CD4-positive, alpha-beta T cell treated with Interleukin-15 for 4 hours (primary cell): ENCODE data around the gene CAMTA1.

ENCODE experiments used
- DNase-seq: peaks from one replicate; pipeline ENCODE4 v3.0.0-alpha.2; 2020; ENCODE audit warnings: low spot score

Gene CAMTA1

GRCh38 chr1:7477593-7477992 is 692.3 kb downstream of the CAMTA1 start:
- DNase-seq = no peak

DNA sequence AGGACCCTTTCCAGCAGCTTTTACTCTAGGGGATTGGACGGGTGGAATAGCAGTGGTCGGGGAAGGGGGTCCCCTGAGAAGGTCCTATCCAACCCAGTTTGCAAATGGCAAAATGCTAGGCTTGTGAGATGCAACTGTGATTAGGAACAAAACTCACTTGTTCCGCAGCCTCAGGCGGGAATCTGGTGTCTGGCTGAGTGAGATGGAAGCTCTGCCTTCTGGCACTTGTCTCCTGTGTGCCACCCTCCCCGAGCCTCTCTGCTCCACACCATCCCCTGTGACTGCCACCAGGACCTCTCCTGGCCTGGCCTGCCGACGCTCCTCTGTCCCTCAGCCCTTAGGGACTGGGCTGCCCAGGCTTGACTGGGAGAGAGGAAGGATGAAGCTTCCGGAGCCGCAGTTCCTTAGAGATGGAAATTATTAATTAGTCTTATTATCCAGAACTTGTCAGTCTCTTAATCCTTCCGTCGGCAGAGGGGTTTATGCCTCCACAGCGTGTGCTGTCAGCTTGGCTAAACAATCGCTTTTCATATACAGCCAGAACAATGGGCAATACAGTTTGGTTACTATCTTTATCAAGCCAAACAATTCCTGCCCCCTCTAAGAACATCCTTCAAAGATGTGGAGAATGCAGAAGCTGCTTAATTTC is 693.0 kb downstream of the CAMTA1 start:
- DNase-seq = no peak

GRCh38 chr1:7478809-7479499 is 693.7 kb downstream of the CAMTA1 start:
- DNase-seq = no peak

DNA sequence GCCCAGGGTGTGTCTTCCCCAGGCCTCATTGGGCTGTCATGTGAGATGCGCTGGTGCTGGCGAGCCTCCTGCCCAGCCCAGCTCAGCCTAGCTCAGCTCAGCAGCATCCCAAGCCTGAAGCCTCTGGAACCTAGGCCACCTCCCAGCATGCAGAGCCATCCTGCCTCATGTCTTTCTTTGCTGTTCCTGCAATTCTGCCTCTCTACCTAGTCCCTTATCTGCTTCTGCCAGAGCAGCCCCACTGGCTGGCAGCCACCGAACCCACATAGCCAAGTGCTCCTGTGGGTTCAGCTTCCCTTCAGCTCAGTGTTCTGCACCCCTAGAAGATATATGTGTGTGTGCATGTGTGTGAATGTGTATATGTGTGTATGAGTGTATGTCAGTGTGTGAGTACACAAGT is 694.3 kb downstream of the CAMTA1 start:
- DNase-seq = no peak

DNA sequence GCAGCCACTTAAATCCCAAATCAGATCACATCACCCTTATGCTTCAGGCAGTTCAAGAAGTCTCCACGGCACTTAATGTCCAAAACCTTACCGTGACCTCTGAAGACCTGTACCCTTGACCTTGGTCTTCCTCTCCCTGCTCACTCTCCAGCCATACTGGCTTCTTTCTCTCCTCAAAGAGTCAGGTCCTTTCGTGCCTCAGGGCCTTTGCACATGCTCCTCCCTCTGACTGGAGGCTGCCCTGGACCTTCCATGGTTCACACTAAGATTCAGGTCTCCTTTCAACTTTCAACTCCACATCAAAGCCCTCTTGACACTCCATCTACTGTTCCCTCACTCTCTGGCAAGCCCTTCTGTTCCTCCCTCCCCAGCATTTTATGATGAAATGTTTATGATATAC is 695.9 kb downstream of the CAMTA1 start:
- DNase-seq = no peak

DNA sequence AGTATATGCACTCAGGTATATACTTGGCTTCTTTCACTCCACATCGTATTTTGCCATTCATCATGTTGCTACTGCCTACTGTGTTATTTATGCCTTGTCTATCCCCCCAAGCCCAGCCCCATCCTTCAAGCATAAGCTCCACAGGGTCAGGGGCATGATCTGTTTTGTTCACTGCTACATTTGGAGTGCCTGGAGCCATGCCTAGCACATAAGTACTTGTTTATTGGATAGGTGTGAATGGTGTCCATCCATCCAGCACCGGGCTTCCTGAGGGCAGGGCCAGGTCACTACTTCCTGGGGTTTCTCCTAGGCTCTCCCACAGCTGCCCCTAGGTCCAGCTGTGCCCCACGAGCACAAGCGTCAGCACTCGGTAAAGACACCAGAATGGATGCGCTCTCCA is 696.8 kb downstream of the CAMTA1 start:
- DNase-seq = no peak

- DNase-seq = no peak
These were observed 697.7 kb downstream of the CAMTA1 start for GRCh38 chr1:7482772-7483495.

GRCh38 chr1:7483634-7484383 is 698.6 kb downstream of the CAMTA1 start:
- DNase-seq = no peak

DNA sequence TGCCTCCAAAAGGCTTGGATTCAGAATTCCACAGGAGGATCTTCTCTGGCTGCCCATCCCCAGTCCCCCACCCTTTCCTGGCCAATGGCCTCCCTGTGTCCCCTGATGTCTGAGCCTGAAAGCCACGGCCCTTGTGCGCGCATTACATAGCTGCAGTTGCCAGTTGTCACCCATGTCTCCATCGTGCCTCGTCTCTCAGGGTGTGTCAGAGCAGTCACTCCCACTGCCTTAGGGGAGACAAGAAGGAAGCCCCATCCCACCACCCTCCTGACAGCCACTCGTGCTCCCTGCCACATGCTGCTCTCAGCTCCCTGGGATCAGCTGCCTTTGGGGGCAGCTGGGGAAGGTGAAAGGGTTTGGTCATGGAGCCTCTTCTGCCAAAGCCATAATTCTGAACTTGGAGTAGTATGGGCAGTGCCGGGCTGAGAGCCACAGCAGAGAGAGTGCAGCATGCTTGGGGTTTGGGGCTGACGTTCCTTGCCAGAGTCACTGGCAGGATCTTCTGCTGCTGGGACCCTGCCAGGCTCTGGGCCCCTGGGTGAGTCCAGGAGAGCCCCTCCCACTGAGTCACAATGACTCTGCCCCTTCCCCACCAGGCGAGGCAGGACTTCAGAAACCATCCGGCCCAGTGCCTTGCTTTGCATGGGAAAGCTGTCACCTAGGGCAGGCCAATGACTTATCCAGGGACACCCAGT is 700.0 kb downstream of the CAMTA1 start:
- DNase-seq = no peak

DNA sequence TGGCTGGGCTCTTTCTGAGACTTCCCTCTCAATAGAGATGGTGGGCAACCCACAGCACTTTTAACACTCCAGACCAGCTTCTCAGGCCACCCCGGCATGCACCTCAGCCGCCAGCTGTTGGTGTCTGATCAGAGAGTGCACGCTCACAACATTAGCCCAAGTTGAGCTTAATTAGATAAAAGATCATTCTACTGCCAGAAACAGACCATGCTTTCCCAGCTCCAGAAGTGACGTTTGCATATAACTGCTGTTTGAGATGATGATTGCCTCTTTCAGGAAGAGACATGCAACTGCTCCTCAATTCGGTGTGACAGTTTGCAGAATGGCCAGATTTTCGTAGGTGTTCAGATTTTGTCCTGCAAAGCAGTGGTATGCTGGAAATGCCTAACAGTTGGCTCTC is 700.6 kb downstream of the CAMTA1 start:
- no peak for DNase-seq

GRCh38 chr1:7487766-7488474 is 702.7 kb downstream of the CAMTA1 start:
- no peak for DNase-seq

GRCh38 chr1:7488475-7488842 is 703.2 kb downstream of the CAMTA1 start:
- DNase-seq = no peak

- DNase-seq = no peak
These were observed 704.3 kb downstream of the CAMTA1 start for GRCh38 chr1:7489586-7489985.

- no peak for DNase-seq
These were observed 705.3 kb downstream of the CAMTA1 start for GRCh38 chr1:7490576-7490975.

GRCh38 chr1:7491109-7491817 is 706.0 kb downstream of the CAMTA1 start:
- no peak for DNase-seq

DNA sequence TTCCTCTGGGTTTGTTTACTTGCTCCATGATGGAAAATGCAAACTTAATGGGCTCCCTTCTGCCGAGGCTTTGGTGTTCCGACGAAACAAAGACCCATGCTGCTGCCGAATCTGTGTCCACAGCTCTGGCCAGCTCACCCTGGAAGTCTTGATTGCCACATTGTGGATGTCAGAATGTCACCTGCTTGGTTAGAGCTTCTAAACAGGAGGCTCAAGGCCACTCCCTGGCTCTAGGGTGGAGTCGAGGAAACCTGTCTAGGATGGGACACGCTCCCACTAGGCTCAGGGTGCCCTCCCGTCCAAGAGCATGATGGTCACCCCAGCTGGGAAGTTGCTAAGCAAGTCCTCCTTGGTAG is 706.5 kb downstream of the CAMTA1 start:
- no peak for DNase-seq

DNA sequence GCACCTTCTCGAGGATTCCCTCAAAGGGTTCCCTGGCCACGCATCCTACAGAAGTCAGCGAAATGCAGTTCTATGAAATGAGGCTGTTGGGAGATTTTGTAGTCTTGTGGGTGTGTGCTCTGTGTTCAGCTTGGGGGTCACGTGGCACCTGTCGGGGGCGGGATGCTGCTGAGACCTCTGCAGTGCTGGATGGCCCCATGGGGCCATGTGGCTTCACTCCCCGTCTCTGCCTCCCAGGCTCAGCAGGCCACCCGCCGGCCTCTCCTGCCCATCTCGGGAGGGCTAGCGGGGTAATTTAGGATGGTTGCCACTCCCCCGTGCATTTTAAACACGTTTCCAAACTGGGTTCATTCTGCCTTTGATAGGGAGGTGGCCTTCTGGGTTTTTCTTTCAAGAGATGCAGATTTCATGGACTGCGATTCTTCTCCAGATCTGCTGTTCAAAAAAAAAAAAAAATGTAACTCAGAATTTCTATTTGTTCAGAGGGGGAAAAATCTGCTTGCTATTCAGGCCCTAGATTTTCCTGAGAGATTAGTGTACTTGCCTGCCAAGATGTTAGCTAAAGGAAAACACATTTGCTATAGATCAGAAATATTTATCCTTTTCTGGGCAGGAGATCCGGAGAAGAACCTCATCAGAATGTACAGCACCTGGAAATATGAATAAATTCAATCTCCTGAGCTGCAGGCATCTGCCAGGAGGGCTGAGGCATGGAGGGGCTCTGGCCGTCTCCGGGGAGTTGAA is 708.6 kb downstream of the CAMTA1 start:
- no peak for DNase-seq

DNA sequence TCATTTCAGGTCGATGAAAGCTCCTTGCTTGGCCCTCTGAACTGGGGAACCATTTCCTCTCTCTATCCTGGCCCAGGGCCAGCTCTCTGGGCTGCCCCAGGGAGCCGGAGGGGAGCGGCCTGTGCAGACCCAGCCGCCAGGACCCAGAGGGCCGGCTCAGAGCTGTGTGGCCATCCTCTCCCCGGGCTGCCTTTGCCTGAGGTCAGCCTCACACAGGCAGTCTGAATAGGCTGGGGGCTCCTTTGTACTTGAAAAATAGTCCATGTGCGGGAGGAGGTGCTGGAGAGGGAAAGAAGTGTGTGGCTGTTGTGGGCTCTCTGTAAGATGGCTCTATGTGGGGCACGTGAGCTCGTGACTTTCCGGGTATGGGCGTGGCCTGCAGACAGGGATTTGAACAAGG is 710.7 kb downstream of the CAMTA1 start:
- DNase-seq = no peak

DNA sequence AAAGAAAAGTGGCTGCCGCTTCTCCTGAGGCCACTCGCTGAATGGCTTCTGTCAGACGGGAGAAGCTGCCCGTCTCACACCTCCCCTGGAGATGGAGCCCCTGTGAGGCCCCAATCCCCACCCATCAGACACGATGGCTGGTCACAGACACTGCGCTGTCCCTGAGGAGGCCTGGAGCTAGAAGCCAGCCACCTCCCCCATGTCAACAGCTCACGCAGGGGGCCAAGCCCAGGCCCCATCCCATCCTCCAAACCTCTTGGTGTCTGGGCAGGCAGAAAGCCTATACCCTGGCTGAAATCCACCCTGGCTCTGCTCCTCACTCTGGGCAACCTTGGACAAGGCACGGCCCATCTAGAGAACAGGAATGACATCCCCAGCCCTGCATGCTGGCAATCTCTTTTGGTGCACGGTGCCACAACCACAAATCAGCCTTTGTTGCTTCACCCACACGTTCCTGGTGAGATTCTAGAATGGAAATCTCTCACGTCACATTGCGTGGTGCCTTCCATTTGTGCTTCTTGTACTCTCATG is 711.9 kb downstream of the CAMTA1 start:
- DNase-seq = no peak
